Renal cortical epithelial cell (primary cell): ENCODE data around the gene LRP1. TPM values are rescaled to one million over a fixed set of nuclear protein-coding genes. Genes with fewer than 3 reads are reported as not detected.

Experiments used
- DNase-seq: peaks from one replicate; pipeline ENCODE4 v3.0.0-alpha.2; 2011; ENCODE audit warnings: low read depth
- total RNA-seq: library from RNA; depleted of rRNA; stranded (reverse); fragments of >200 nt; gene quantifications from 2 replicates; pipeline ENCODE4 v1.2.3, GENCODE V29; 2014

LRP1 gene
- total RNA-seq, 1 donor from 2014 or later: 157 TPM

- no peak for DNase-seq
Measured at GRCh38 chr12:57211791-57212700, 83.8 kb downstream of the LRP1 start.

DNA sequence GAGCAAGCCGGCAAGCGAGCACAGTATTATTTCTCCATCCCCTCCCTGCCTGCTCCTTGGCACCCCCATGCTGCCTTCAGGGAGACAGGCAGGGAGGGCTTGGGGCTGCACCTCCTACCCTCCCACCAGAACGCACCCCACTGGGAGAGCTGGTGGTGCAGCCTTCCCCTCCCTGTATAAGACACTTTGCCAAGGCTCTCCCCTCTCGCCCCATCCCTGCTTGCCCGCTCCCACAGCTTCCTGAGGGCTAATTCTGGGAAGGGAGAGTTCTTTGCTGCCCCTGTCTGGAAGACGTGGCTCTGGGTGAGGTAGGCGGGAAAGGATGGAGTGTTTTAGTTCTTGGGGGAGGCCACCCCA is 84.4 kb downstream of the LRP1 start:
- DNase-seq: no peak

GRCh38 chr12:57213058-57213715 is 84.9 kb downstream of the LRP1 start:
- DNase-seq: peak; percentile 61

DNA sequence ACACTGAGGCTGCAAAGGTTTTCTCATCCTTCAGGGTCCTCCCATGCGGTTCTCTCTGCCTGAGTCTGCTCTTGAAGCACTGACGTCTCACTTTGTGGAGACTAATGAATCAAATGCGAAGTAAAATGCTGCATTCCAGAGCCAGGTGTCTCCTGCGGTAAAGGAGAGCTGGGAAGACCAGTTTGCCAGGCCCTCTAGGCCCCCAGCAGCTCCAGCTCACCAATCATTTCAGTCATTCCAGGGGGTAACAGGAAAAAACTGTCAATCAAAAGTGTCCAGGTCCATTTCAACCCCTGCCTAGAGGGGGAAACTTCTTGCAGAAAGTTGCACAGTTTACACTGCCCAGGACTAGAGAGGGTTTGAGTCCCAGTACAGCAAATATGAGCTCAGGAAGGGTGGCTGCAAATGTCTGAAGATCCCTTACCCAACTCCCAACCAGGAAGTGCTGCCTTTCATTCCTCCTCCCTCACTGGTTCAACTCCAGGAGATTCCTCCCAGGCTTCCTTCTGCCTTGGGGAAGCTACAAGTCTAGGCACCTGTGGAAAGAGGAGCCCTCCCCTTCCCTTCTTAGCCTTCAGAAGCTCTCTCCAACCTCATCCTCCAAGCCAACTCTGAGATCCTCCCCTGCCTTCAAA is 85.6 kb downstream of the LRP1 start:
- no peak for DNase-seq

GRCh38 chr12:57214398-57214781 is 86.1 kb downstream of the LRP1 start:
- peak; percentile 18 for DNase-seq

DNA sequence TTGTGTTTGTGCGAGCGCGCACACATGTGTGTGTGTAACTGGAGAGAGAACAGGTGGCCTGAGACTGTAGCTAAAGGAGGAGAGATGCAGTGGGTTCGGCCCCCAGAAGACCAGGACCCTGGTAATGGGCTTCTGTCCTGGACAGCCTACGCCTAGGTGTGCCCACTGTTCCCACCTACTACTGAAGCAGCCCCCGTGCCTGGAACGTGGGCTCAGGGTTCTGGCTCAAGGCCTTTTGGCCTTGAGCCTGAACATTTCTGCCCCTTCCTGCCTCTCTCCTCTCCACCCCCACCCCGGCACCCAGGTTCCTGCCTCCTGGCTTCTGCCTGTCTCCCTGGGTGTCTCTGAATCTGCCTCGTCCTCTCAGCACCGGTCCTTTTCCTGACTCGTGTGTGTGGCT is 86.8 kb downstream of the LRP1 start:
- DNase-seq: no peak

DNA sequence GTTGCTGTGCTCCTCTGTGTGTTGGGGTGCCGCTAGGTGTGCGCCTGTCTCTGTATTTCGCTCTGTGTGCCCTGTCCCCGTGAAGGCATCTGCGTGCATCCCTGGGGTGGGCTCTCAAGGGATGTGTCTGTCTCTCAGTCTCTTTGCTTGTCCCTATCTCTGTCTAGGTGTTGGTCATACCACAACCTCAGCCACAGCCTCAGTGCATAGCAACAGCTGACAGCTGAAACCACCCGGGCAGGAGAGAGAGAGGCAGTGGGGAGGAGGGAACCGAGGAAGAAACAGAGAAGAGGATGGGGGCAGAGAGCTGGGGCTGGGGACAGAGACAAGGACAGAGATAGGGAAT is 87.4 kb downstream of the LRP1 start:
- DNase-seq: no peak

DNA sequence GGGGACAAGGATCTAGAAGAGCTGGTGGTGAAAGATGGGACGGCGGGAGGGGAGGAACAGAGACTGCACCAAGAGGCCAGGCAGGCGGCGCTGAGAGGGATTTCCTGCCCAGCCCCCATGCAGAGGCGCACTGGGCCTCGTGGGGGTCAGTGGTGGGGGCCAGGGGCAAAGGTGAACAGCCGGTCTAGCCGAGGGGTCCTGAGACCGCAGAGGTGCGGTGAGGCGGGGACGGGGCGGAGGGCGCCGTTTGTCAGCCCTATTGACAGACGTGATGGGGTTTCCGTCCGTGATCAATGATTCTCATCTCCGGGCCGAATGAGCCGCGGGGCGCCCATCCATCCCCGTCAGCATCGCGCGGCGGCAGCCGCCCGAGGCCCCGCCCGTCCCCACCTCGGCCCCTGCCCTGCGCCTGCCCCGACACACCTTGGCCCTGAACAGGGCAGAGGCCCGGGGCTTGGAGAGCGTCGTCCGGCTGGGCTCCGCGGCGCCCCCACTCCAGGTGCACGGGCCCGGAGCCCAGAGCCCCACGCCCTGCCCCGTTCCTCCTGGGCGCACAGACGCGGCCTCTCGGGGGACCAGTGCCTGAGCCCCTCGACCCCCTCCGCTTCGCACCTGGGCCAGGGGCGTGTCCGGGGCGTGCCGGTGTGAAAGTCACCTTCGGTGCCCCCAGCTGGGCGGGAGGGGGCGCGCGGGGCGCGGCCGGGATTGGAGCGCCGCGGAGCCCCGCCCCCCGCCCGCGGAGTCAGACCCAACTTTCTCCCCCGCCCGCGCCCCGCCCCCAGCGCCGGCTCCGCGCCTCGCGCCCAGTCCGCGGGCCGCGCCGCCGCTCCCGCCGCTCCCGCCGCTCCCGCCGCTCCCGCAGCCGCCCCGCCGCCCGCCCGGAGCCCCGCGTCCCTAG is 88.0 kb downstream of the LRP1 start, which contains the start of gene NXPH4:
TSS of gene NXPH4 (plus strand) at position 781 of the 898 bp plus-strand sequence. CDS start 176 bp downstream, outside the sequence.
- DNase-seq: no peak

GRCh38 chr12:57216921-57217879 is 88.9 kb downstream of the LRP1 start:
- DNase-seq: no peak

DNA sequence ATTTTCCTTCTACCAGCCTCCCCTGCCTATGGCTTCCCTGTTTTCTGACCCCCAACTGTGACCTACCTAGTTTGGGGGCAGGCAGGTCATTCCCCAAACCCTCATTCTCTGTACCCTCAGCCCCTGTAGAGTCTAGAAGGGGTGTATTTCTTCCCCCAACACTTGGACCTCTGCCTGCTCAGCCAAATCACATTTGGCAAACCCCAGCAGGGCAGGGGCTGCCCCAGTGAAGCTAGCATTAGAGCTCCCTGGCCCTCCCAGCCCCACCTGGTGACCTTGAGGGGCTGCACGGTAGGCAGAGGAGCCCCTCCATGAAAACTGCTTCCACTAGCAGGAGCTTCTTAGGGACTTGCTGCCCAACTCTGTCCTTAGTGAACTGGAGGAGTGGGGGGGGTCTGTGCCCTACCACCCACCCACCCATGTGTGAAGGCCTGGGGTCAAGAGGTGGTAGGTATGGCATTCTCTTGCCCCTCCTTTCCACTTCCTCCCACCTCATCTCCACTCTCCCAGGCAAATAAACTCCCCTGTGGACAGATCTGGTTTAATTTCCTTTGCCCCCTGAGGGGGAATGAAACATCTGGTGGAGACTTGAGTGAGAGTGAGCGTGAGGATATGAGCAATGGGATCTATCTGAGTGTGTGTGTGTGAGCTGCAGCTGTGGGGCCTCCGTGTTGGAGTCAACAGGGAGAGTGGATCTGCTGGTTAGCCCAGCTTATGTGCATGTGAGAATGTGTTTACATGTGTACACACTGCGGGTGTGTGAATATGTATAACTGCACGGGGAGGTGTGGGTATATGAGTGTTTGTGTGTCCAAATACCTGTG is 90.0 kb downstream of the LRP1 start:
- DNase-seq: no peak

DNA sequence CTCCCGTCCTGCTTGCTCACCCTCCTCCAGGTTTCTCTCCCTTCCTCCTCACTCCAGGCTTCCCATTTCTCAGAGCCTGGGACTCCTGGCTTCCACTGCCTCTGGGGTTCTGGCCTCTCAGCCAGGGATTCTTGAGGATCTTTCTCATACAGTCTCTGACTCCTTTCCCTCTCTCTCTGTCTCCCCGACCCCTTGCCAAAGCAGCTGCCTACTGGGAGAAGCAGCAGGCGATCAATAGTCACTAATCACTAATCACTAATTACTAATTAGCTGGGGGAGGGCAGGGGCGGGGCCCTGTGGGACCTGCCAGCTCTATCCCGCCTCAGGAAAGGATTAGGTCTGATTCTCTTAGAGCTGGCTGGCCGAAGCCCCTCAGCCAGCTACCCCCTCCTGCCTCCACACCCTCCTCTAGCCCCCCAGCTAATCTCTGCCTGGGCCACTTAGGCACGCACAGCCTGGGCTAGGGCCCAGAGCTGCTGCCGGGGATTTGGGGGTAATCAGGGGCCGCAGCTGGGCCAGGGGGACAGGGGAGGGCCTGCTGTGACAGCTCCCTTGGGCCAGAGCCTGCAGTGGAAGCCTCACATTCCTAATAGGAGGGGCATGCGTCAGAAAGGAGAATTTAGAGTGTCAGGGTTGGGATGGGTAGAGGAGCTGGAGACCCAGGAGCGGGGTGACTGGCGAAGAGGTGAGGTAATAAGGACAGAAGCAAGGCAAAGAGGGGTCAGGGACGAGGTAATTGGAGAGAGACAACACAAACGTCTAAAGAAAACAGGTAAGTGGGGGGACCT is 91.1 kb downstream of the LRP1 start:
- no peak for DNase-seq

- no peak for DNase-seq
Measured at GRCh38 chr12:57219993-57220754, 91.9 kb downstream of the LRP1 start.

DNA sequence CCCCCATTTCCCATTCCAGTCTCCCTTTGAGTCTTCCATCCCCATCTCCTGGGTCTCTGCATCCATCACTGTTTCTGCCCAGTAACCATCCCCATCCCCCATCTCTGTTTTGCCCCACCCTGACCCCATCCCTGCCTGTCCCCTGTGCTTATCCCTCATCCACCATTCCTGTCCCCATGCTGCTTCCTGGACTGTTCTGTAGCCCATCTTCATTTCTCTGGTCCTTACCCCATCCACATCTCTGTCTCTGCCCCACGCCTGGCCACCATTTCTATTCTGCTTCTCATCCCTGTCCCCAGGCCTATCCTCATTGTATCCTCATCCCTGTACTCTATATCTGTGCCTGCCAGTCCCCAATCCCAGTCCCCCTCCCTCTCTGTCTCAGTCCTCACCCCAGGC is 92.5 kb downstream of the LRP1 start:
- DNase-seq: no peak

- no peak for DNase-seq
Measured at GRCh38 chr12:57221169-57221917, 93.1 kb downstream of the LRP1 start.

DNA sequence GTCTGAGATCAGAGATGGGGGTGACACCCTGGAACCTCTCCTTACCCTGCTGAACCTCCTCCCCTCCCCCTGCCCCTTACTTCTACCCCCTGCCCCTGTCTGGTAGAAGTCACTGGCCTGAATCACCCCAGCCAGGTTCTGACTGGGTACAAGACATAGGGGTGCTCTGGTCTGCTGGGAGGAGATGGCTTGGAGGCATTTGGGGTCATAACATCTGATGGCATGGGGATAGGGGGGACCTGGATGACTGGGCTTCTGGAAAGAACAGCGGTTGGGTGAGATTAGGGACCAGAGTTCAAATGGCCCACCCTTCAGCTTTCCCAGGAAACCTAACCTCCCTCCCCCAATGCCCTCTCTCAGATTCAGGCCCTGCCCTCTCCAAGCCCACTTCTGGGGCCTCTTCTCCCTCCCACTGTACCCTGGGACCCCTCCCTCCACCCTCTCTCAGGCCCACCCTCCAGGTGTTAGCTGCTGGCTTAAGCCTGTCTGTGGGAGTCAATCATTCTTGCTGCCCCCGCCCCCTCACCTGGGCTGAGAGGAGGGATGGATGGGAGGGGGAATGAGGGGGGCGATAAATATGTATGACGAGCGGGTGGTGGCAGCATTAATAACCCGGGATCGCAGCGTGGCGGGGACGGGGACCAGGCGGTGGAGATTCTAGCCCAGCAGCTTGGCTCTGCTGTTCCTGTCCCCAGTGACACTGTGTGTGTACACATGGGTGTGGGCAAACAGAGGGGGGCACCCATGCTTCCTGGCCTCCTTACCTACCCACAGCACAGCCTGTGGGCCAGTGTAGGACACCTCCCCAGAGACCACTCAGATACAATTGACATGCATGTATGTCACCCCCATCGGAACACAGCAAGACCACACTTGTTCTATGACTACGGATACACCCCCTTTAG is 94.3 kb downstream of the LRP1 start:
- no peak for DNase-seq
